ENCODE data around the gene RAD51C.

DNA sequence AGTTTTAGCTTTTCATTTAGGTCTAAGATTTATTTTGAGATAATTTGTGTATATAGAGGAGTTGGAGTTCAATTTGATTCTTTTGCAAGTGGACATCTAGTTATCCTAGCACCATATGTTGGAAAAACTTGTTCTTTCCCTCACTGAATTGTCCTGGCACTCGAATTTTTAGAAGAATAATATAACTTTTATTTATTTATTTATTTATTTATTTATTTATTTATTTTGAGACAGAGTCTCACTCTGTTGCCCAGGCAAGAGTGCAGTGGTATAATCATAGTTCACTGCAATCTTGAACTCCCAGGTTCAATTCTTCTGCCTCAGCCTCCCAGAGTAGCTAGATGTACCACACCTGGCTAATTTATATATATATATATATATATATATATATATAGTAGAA lies 92.7 kb downstream of the RAD51C start:
- TF ChIP-seq, protein P1, sequence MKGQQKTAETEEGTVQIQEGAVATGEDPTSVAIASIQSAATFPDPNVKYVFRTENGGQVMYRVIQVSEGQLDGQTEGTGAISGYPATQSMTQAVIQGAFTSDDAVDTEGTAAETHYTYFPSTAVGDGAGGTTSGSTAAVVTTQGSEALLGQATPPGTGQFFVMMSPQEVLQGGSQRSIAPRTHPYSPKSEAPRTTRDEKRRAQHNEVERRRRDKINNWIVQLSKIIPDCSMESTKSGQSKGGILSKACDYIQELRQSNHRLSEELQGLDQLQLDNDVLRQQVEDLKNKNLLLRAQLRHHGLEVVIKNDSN (CRISPR knock-in tag; IDR thresholded peaks at IDR 0.05), result no peak
- no peak for TF ChIP-seq ATF1 (CRISPR knock-in tag; IDR thresholded peaks at IDR 0.05)
- TF ChIP-seq, protein P2, sequence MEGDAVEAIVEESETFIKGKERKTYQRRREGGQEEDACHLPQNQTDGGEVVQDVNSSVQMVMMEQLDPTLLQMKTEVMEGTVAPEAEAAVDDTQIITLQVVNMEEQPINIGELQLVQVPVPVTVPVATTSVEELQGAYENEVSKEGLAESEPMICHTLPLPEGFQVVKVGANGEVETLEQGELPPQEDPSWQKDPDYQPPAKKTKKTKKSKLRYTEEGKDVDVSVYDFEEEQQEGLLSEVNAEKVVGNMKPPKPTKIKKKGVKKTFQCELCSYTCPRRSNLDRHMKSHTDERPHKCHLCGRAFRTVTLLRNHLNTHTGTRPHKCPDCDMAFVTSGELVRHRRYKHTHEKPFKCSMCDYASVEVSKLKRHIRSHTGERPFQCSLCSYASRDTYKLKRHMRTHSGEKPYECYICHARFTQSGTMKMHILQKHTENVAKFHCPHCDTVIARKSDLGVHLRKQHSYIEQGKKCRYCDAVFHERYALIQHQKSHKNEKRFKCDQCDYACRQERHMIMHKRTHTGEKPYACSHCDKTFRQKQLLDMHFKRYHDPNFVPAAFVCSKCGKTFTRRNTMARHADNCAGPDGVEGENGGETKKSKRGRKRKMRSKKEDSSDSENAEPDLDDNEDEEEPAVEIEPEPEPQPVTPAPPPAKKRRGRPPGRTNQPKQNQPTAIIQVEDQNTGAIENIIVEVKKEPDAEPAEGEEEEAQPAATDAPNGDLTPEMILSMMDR (IDR thresholded peaks at IDR 0.05), result no peak
- TF ChIP-seq ZNF416 (CRISPR knock-in tag; IDR thresholded peaks at IDR 0.05), result no peak
- TF ChIP-seq, protein P3, sequence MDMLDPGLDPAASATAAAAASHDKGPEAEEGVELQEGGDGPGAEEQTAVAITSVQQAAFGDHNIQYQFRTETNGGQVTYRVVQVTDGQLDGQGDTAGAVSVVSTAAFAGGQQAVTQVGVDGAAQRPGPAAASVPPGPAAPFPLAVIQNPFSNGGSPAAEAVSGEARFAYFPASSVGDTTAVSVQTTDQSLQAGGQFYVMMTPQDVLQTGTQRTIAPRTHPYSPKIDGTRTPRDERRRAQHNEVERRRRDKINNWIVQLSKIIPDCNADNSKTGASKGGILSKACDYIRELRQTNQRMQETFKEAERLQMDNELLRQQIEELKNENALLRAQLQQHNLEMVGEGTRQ (CRISPR knock-in tag; IDR thresholded peaks at IDR 0.05), result no peak
- no peak for TF ChIP-seq SP1 (CRISPR knock-in tag; conservative IDR thresholded peaks at IDR 0.05)
- TF ChIP-seq, protein P4, sequence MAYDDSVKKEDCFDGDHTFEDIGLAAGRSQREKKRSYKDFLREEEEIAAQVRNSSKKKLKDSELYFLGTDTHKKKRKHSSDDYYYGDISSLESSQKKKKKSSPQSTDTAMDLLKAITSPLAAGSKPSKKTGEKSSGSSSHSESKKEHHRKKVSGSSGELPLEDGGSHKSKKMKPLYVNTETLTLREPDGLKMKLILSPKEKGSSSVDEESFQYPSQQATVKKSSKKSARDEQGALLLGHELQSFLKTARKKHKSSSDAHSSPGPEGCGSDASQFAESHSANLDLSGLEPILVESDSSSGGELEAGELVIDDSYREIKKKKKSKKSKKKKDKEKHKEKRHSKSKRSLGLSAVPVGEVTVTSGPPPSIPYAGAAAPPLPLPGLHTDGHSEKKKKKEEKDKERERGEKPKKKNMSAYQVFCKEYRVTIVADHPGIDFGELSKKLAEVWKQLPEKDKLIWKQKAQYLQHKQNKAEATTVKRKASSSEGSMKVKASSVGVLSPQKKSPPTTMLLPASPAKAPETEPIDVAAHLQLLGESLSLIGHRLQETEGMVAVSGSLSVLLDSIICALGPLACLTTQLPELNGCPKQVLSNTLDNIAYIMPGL (CRISPR knock-in tag; IDR thresholded peaks at IDR 0.05), result no peak
- TF ChIP-seq ZNF121 (CRISPR knock-in tag; IDR thresholded peaks at IDR 0.05), result no peak
- no peak for TF ChIP-seq TEAD1 (CRISPR knock-in tag; IDR thresholded peaks at IDR 0.05)
- TF ChIP-seq FOXP1 (CRISPR knock-in tag; IDR thresholded peaks at IDR 0.05; ENCODE audit: borderline replicate concordance), result no peak
- no peak for TF ChIP-seq NR2C2 (CRISPR knock-in tag; IDR thresholded peaks at IDR 0.05)
- no peak for TF ChIP-seq ZNF423 (CRISPR knock-in tag; IDR thresholded peaks at IDR 0.05)
- TF ChIP-seq, protein P5, sequence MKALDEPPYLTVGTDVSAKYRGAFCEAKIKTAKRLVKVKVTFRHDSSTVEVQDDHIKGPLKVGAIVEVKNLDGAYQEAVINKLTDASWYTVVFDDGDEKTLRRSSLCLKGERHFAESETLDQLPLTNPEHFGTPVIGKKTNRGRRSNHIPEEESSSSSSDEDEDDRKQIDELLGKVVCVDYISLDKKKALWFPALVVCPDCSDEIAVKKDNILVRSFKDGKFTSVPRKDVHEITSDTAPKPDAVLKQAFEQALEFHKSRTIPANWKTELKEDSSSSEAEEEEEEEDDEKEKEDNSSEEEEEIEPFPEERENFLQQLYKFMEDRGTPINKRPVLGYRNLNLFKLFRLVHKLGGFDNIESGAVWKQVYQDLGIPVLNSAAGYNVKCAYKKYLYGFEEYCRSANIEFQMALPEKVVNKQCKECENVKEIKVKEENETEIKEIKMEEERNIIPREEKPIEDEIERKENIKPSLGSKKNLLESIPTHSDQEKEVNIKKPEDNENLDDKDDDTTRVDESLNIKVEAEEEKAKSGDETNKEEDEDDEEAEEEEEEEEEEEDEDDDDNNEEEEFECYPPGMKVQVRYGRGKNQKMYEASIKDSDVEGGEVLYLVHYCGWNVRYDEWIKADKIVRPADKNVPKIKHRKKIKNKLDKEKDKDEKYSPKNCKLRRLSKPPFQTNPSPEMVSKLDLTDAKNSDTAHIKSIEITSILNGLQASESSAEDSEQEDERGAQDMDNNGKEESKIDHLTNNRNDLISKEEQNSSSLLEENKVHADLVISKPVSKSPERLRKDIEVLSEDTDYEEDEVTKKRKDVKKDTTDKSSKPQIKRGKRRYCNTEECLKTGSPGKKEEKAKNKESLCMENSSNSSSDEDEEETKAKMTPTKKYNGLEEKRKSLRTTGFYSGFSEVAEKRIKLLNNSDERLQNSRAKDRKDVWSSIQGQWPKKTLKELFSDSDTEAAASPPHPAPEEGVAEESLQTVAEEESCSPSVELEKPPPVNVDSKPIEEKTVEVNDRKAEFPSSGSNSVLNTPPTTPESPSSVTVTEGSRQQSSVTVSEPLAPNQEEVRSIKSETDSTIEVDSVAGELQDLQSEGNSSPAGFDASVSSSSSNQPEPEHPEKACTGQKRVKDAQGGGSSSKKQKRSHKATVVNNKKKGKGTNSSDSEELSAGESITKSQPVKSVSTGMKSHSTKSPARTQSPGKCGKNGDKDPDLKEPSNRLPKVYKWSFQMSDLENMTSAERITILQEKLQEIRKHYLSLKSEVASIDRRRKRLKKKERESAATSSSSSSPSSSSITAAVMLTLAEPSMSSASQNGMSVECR (CRISPR knock-in tag; IDR thresholded peaks at IDR 0.05; ENCODE audit: borderline replicate concordance), result no peak
- no peak for TF ChIP-seq ZNF263 (CRISPR knock-in tag; IDR thresholded peaks at IDR 0.05; ENCODE audit: low read depth)
